HCT116 (cell line): ENCODE results near the gene MAMLD1. TPM values are rescaled to one million over a fixed set of nuclear protein-coding genes. Genes with fewer than 3 reads are reported as not detected.

Source experiments
- ATAC-seq: fragments of 200-7000 bp; cut with Tn5 transposase; 2 replicates; pipeline ENCODE4 v1.9.1; 2020; ENCODE audit warnings: mild to moderate bottlenecking, moderate library complexity
- BruUV-seq: library from RNA; stranded (reverse); fragments of 400-500 nt; replicated peaks from 2 replicates; lab custom pipeline; 2021; lab: Mats Ljungman, UMichigan
- CTCF ChIA-PET: fragments of 300-600 bp; sonication (Branson Sonifier 250); formaldehyde crosslinking; loops from one replicate; lab custom pipeline; 2021; ENCODE audit warnings: antibody characterized with exemption; lab: Charles Lee
- POLR2A ChIA-PET: fragments of 300-600, 350-600 bp; sonication (Branson Sonifier 250); formaldehyde crosslinking; loops from one replicate; lab custom pipeline; 2021; ENCODE audit warnings: antibody characterized with exemption; lab: Charles Lee
- RAD21 ChIA-PET, 2 experiments: fragments of 300-600 bp; sonication (Branson Sonifier 250); formaldehyde crosslinking; loops; one replicate each; lab custom pipeline; 2023; ENCODE audit warnings: low total read pairs in 2 of 2; ENCODE audit not compliant: uncharacterized antibody in 2 of 2, unreplicated experiment in 2 of 2, low non-redundant PET in 1 of 2; lab: Charles Lee
- DNase-seq: peaks from one replicate; pipeline ENCODE4 v3.0.0-alpha.2; 2010; ENCODE audit warnings: low read depth, low spot score
- H2AFZ ChIP-seq: fragments of 200-600 bp; shearing (Covaris generic), sonication (generic); 2 replicates; pipeline ENCODE4 v1.6.1; 2017; ENCODE audit warnings: low read depth, mixed run types, mixed read lengths, antibody characterized with exemption, low read length; ENCODE audit not compliant: poor library complexity, severe bottlenecking
- H3K27ac ChIP-seq: 2 replicates; pipeline ENCODE4 v1.5.1; 2012; ENCODE audit warnings: low read depth, low read length
- H3K27me3 ChIP-seq: fragments of 200-600 bp; sonication (generic); 2 replicates; pipeline ENCODE4 v1.6.1; 2016; ENCODE audit warnings: mixed run types, low read length, mixed read lengths; ENCODE audit not compliant: insufficient read depth
- H3K36me3 ChIP-seq, 2 experiments: fragments of 200-500 bp in 1 of 2; fragments of 200-600 bp in 1 of 2; sonication (Bioruptor generic) in 1 of 2; sonication (generic) in 1 of 2; 2 replicates each; pipeline versions ENCODE4 v1.5.1 to v1.6.1; 2014 to 2016; ENCODE audit warnings: low read length in 2 of 2, inconsistent platforms in 1 of 2, mixed read lengths in 1 of 2, mixed run types in 1 of 2; ENCODE audit not compliant: insufficient read depth in 2 of 2, control insufficient read depth in 1 of 2
- H3K4me1 ChIP-seq, 2 experiments: fragments of 200-600 bp in 1 of 2; sonication (generic) in 1 of 2; 2 replicates each; pipeline versions ENCODE4 v1.5.1 to v1.6.1; 2012 to 2017; ENCODE audit warnings: low read length in 2 of 2, inconsistent platforms in 1 of 2, mild to moderate bottlenecking in 1 of 2, mixed read lengths in 1 of 2, mixed run types in 1 of 2, moderate library complexity in 1 of 2; ENCODE audit not compliant: insufficient read depth in 2 of 2, control insufficient read depth in 1 of 2
- H3K4me2 ChIP-seq: fragments of 200-600 bp; sonication (generic); 2 replicates; pipeline ENCODE4 v1.6.1; 2017; ENCODE audit warnings: mixed run types, low read length, mixed read lengths
- H3K4me3 ChIP-seq, 2 experiments: fragments of 200-600 bp in 1 of 2; sonication (generic) in 1 of 2; replicated peaks in 1 of 2; 2 replicates each; pipeline ENCODE4 v1.5.1; 2011 to 2016; ENCODE audit warnings: low read length in 2 of 2, control low read depth in 1 of 2, low read depth in 1 of 2, mild to moderate bottlenecking in 1 of 2, mixed read lengths in 1 of 2, mixed run types in 1 of 2
- H3K79me2 ChIP-seq: fragments of 200-600 bp; sonication (generic); 2 replicates; pipeline ENCODE4 v1.6.1; 2017; ENCODE audit warnings: mild to moderate bottlenecking, mixed run types, low read length, moderate library complexity, mixed read lengths; ENCODE audit not compliant: insufficient read depth
- H3K9ac ChIP-seq: fragments of 200-600 bp; sonication (generic); 2 replicates; pipeline ENCODE4 v1.6.1; 2016; ENCODE audit warnings: low read length, mixed read lengths
- H3K9me2 ChIP-seq: fragments of 200-600 bp; sonication (generic), shearing (Covaris generic); 2 replicates; pipeline ENCODE4 v1.6.1; 2017; ENCODE audit warnings: mixed run types, mild to moderate bottlenecking, moderate library complexity; ENCODE audit not compliant: insufficient read depth
- H3K9me3 ChIP-seq, 2 experiments: fragments of 200-500 bp in 1 of 2; fragments of 200-600 bp in 1 of 2; sonication (Bioruptor generic) in 1 of 2; sonication (generic) in 1 of 2; 2 replicates each; pipeline ENCODE4 v1.6.1; 2014 to 2017; ENCODE audit warnings: low read length in 2 of 2, mixed read lengths in 2 of 2, inconsistent platforms in 1 of 2, low read depth in 1 of 2, mild to moderate bottlenecking in 1 of 2, mixed run types in 1 of 2, moderate library complexity in 1 of 2; ENCODE audit not compliant: control insufficient read depth in 1 of 2, insufficient read depth in 1 of 2
- H4K20me1 ChIP-seq: fragments of 200-600 bp; sonication (generic), shearing (Covaris generic); 2 replicates; pipeline ENCODE4 v1.6.1; 2017; ENCODE audit warnings: mixed run types, mild to moderate bottlenecking, moderate library complexity; ENCODE audit not compliant: insufficient read depth
- CBX3 ChIP-seq: IDR thresholded peaks from 2 replicates; pipeline ENCODE4 v1.6.1; 2012; ENCODE audit warnings: low read depth
- CEBPB ChIP-seq: IDR thresholded peaks from 2 replicates; pipeline ENCODE4 v1.6.1; 2012; ENCODE audit warnings: low read depth
- EGR1 ChIP-seq: IDR thresholded peaks from 2 replicates; pipeline ENCODE4 v1.6.1; 2012; ENCODE audit warnings: low read depth
- EZH2 ChIP-seq: fragments of 200-600 bp; sonication (generic); IDR thresholded peaks from 2 replicates; pipeline ENCODE4 v1.6.1; 2017; ENCODE audit warnings: antibody characterized with exemption, mixed run types
- EZH2phosphoT487 ChIP-seq: fragments of 200-600 bp; IDR thresholded peaks from 2 replicates; pipeline ENCODE4 v1.6.1; 2018; ENCODE audit warnings: antibody characterized with exemption, borderline replicate concordance
- JUND ChIP-seq: IDR thresholded peaks from 2 replicates; pipeline ENCODE4 v1.6.1; 2012
- POLR2A ChIP-seq: IDR thresholded peaks from 2 replicates; pipeline ENCODE4 v1.7.0; 2011; ENCODE audit warnings: borderline replicate concordance; ENCODE audit not compliant: insufficient read depth, insufficient read length; ENCODE audit errors: extremely low read depth
- RAD21 ChIP-seq: IDR thresholded peaks from 2 replicates; pipeline ENCODE4 v1.6.1; 2012; ENCODE audit warnings: low read depth, mild to moderate bottlenecking
- SIN3A ChIP-seq: IDR thresholded peaks from 2 replicates; pipeline ENCODE4 v1.6.1; 2012; ENCODE audit warnings: low read depth
- SP1 ChIP-seq: IDR thresholded peaks from 2 replicates; pipeline ENCODE4 v1.6.1; 2012; ENCODE audit warnings: low read depth
- SRF ChIP-seq: IDR thresholded peaks from 2 replicates; pipeline ENCODE4 v1.6.1; 2012; ENCODE audit warnings: low read depth
- TCF7L2 ChIP-seq: IDR thresholded peaks from 2 replicates; pipeline ENCODE4 v1.7.0; 2011; ENCODE audit warnings: borderline replicate concordance, inconsistent platforms; ENCODE audit not compliant: insufficient read depth, insufficient read length; ENCODE audit errors: extremely low read depth
- ZFX ChIP-seq: fragments of 450-650 bp; IDR thresholded peaks from 2 replicates; pipeline ENCODE4 v1.6.1; 2017
- intact Hi-C: fragments of 100-400 bp; cut with micrococcal nuclease; formaldehyde crosslinking; loops from 2 replicates; pipeline ENCODE4 v1.10.0; 2022
- total RNA-seq: library from RNA; stranded (reverse); gene quantifications from one replicate; pipeline ENCODE4 v1.2.1, GENCODE V29; 2021; ENCODE audit not compliant: unreplicated experiment
- TF ChIP-seq, protein P1 (sequence below): IDR thresholded peaks from 2 replicates; pipeline ENCODE4 v1.6.1; 2011; ENCODE audit warnings: mild to moderate bottlenecking, low read length, moderate library complexity; ENCODE audit not compliant: insufficient replicate concordance; ENCODE audit errors: extremely low read depth
- TF ChIP-seq, protein P2 (sequence below): IDR thresholded peaks from 2 replicates; pipeline ENCODE4 v1.6.1; 2012
- TF ChIP-seq, protein P3 (sequence below): IDR thresholded peaks from 2 replicates; pipeline ENCODE4 v1.6.1; 2012

The MAMLD1 gene
- total RNA-seq, 1 experiment from 2014 or later = 3.6 TPM

DNA sequence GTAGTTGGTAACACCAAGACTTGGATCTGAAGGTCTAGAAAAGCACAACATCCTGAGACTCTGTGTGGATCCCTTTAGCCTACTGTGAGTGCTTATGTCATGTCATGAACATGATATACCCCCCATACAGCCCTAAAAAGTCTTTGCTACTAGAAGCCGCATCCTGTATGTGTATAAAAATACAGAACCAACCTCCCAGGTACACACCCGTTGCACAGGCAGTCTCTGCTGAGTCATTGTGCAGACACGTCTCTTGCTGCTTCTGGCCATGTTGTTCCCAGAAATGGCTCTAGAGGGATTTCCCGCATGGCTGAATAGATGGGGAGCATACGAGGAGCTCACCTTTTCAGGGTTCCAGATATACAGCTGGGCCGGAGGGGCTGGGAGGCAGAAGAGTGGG lies 93.3 kb downstream of the MAMLD1 start:
- no peak overlapping the region for H3K27ac ChIP-seq
- ChIA-PET POLR2A (no interaction called here), RAD21 (no interaction called here), CTCF (no interaction called here)
- no peaks in the 10 kb centered on the region for H3K79me2 ChIP-seq
- DNase-seq (no peak), ATAC-seq (no peak)
- no peak overlapping the region for H2AFZ ChIP-seq
- no peak overlapping the region for H3K9ac ChIP-seq
- H3K27me3 ChIP-seq = no peaks in the 10 kb centered on the region
- intact Hi-C loops = no loop called here
- BruUV-seq = no TSS peak
- TF ChIP-seq EGR1 (no peak), JUND (no peak), RAD21 (no peak), ZFX (no peak), POLR2A (no peak), SRF (no peak), EZH2 (no peak), CEBPB (no peak), EZH2phosphoT487 (no peak), SIN3A (no peak), TCF7L2 (no peak), SP1 (no peak), CBX3 (no peak)
- TF ChIP-seq, protein P1, sequence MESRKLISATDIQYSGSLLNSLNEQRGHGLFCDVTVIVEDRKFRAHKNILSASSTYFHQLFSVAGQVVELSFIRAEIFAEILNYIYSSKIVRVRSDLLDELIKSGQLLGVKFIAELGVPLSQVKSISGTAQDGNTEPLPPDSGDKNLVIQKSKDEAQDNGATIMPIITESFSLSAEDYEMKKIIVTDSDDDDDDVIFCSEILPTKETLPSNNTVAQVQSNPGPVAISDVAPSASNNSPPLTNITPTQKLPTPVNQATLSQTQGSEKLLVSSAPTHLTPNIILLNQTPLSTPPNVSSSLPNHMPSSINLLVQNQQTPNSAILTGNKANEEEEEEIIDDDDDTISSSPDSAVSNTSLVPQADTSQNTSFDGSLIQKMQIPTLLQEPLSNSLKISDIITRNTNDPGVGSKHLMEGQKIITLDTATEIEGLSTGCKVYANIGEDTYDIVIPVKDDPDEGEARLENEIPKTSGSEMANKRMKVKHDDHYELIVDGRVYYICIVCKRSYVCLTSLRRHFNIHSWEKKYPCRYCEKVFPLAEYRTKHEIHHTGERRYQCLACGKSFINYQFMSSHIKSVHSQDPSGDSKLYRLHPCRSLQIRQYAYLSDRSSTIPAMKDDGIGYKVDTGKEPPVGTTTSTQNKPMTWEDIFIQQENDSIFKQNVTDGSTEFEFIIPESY = no peak
- TF ChIP-seq, protein P2, sequence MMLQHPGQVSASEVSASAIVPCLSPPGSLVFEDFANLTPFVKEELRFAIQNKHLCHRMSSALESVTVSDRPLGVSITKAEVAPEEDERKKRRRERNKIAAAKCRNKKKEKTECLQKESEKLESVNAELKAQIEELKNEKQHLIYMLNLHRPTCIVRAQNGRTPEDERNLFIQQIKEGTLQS = no peak
- TF ChIP-seq, protein P3, sequence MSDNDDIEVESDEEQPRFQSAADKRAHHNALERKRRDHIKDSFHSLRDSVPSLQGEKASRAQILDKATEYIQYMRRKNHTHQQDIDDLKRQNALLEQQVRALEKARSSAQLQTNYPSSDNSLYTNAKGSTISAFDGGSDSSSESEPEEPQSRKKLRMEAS = no peak
- H3K4me1 ChIP-seq = peaks cover 0 to 7% of the 10 kb centered on the region in 2 experiments; a peak in 1 of 4 replicates
- H3K36me3 ChIP-seq = no peaks in the 10 kb centered on the region
- no peaks in the 10 kb centered on the region for H4K20me1 ChIP-seq
- no peaks in the 10 kb centered on the region for H3K9me3 ChIP-seq
- H3K9me2 ChIP-seq = no peaks in the 10 kb centered on the region
- no peak overlapping the region for H3K4me2 ChIP-seq
- no peak overlapping the region for H3K4me3 ChIP-seq
